H1 (cell line): ENCODE data around the gene DNM2. TPM values are rescaled to one million over a fixed set of nuclear protein-coding genes. Genes with fewer than 3 reads are reported as not detected.

Source experiments
- CTCF ChIA-PET: fragments of 300-600 bp; sonication (Branson Sonifier 250); formaldehyde crosslinking; loops from one replicate; lab custom pipeline; 2021; ENCODE audit not compliant: partially characterized antibody; lab: Charles Lee
- POLR2A ChIA-PET: fragments of 300-600 bp; sonication (Branson Sonifier 250); formaldehyde crosslinking; loops from one replicate; lab custom pipeline; 2021; ENCODE audit warnings: inconsistent platforms; ENCODE audit not compliant: partially characterized antibody; lab: Charles Lee
- DNase-seq, 2 experiments: peaks; one replicate each; pipeline versions ENCODE4 v3.0.0 to v3.0.0-alpha.2; 2010 to 2022; ENCODE audit warnings: low spot score in 2 of 2, low read depth in 1 of 2, mixed read lengths in 1 of 2
- FAIRE-seq: peaks from 2 replicates; lab custom pipeline; 2011; peaks lifted over from hg19 to GRCh38; lab: Jason Lieb, UNC
- H2AFZ ChIP-seq: 2 replicates; pipeline ENCODE4 v1.8.1; 2012; ENCODE audit warnings: low read length, inconsistent platforms
- H2AK5ac ChIP-seq: 2 replicates; pipeline ENCODE4 v1.6.1; 2013; ENCODE audit warnings: low read depth, low read length
- H2BK120ac ChIP-seq: replicated peaks from 2 replicates; pipeline ENCODE3; 2013; ENCODE audit warnings: low read depth, low read length, inconsistent platforms
- H2BK12ac ChIP-seq: 2 replicates; pipeline ENCODE4 v1.6.1; 2013; ENCODE audit warnings: low read depth, low read length
- H2BK15ac ChIP-seq: 2 replicates; pipeline ENCODE4 v1.6.1; 2013; ENCODE audit warnings: low read length
- H2BK20ac ChIP-seq: 2 replicates; pipeline ENCODE4 v1.6.1; 2013; ENCODE audit warnings: low read length
- H2BK5ac ChIP-seq: 2 replicates; pipeline ENCODE4 v1.6.1; 2013; ENCODE audit warnings: low read depth, low read length
- H3K14ac ChIP-seq: 2 replicates; pipeline ENCODE4 v1.6.1; 2013; ENCODE audit warnings: inconsistent platforms; ENCODE audit not compliant: insufficient read length
- H3K18ac ChIP-seq: 2 replicates; pipeline ENCODE4 v1.6.1; 2013; ENCODE audit warnings: low read length; ENCODE audit errors: extremely low read depth
- H3K23ac ChIP-seq: 2 replicates; pipeline ENCODE4 v1.6.1; 2013; ENCODE audit warnings: inconsistent platforms; ENCODE audit not compliant: insufficient read length
- H3K23me2 ChIP-seq: 2 replicates; pipeline ENCODE4 v1.6.1; 2013; ENCODE audit warnings: low read depth, low read length
- H3K27ac ChIP-seq: 2 replicates; pipeline ENCODE4 v1.6.1; 2011; ENCODE audit warnings: low read depth, low read length, inconsistent platforms
- H3K27me3 ChIP-seq, 4 experiments: replicated peaks in 1 of 4; 1 replicate in 1 of 4; 2 replicates in 3 of 4; pipeline versions ENCODE4 v1.6.1 to v1.8.1; 2011 to 2013; ENCODE audit warnings: low read length in 3 of 4, mild to moderate bottlenecking in 3 of 4, inconsistent platforms in 2 of 4, mixed read lengths in 2 of 4, moderate library complexity in 1 of 4; ENCODE audit not compliant: control insufficient read depth in 3 of 4, insufficient read depth in 3 of 4; ENCODE audit errors: extremely low read depth in 1 of 4
- H3K36me3 ChIP-seq, 4 experiments: 2 replicates each; pipeline versions ENCODE4 v1.6.1 to v1.8.1; 2011 to 2013; ENCODE audit warnings: mild to moderate bottlenecking in 4 of 4, low read length in 3 of 4, moderate library complexity in 2 of 4, control low read depth in 1 of 4, inconsistent platforms in 1 of 4; ENCODE audit not compliant: insufficient read depth in 4 of 4, control insufficient read depth in 2 of 4
- H3K4ac ChIP-seq: replicated peaks from 2 replicates; pipeline ENCODE3; 2013; ENCODE audit warnings: low read length, low read depth, mixed read lengths, inconsistent platforms; ENCODE audit not compliant: insufficient read length
- H3K4me1 ChIP-seq, 4 experiments: replicated peaks in 1 of 4; 1 replicate in 1 of 4; 2 replicates in 3 of 4; pipeline versions ENCODE4 v1.6.1 to v1.8.1; 2011 to 2013; ENCODE audit warnings: low read length in 3 of 4, inconsistent platforms in 2 of 4, mixed read lengths in 1 of 4; ENCODE audit not compliant: insufficient read depth in 4 of 4, control insufficient read depth in 3 of 4
- H3K4me2 ChIP-seq, 2 experiments: 2 replicates each; pipeline versions ENCODE4 v1.6.1 to v1.8.1; 2011 to 2013; ENCODE audit warnings: low read depth in 2 of 2, low read length in 2 of 2, control low read depth in 1 of 2, inconsistent platforms in 1 of 2, mild to moderate bottlenecking in 1 of 2; ENCODE audit not compliant: insufficient read depth in 1 of 2
- H3K4me3 ChIP-seq, 4 experiments: fragments of 200-600, 300-600 bp in 1 of 4; sonication (generic), shearing (Covaris generic), sonication (Bioruptor Twin) in 1 of 4; 2 replicates each; pipeline versions ENCODE4 v1.5.1 to v1.8.1; 2011 to 2016; ENCODE audit warnings: low read length in 4 of 4, low read depth in 3 of 4, control low read depth in 2 of 4, inconsistent platforms in 2 of 4, mild to moderate bottlenecking in 2 of 4, mixed read lengths in 1 of 4, moderate library complexity in 1 of 4; ENCODE audit not compliant: insufficient read depth in 2 of 4; ENCODE audit errors: extremely low read depth in 1 of 4
- H3K56ac ChIP-seq: replicated peaks from 2 replicates; pipeline ENCODE3; 2013; ENCODE audit warnings: low read depth, mild to moderate bottlenecking, mixed read lengths, low read length, inconsistent platforms; ENCODE audit not compliant: insufficient read length
- H3K79me1 ChIP-seq: 2 replicates; pipeline ENCODE4 v1.6.1; 2013; ENCODE audit warnings: low read depth, low read length, control low read depth
- H3K79me2 ChIP-seq, 2 experiments: 2 replicates each; pipeline versions ENCODE4 v1.6.1 to v1.8.1; 2012 to 2013; ENCODE audit warnings: low read length in 2 of 2, mild to moderate bottlenecking in 2 of 2, inconsistent platforms in 1 of 2; ENCODE audit not compliant: insufficient read depth in 2 of 2, control insufficient read depth in 1 of 2
- H3K9ac ChIP-seq, 4 experiments: replicated peaks in 1 of 4; 1 replicate in 1 of 4; 2 replicates in 3 of 4; pipeline versions ENCODE4 v1.6.1 to v1.8.1; 2011 to 2013; ENCODE audit warnings: low read depth in 3 of 4, low read length in 3 of 4, control low read depth in 2 of 4, mild to moderate bottlenecking in 2 of 4, moderate library complexity in 2 of 4, inconsistent platforms in 1 of 4; ENCODE audit errors: extremely low read depth in 1 of 4
- H3K9me3 ChIP-seq, 2 experiments: 2 replicates each; pipeline versions ENCODE4 v1.6.1 to v1.8.1; 2012 to 2013; ENCODE audit warnings: mild to moderate bottlenecking in 2 of 2, moderate library complexity in 2 of 2, control low read depth in 1 of 2, inconsistent platforms in 1 of 2, low read depth in 1 of 2, low read length in 1 of 2, mixed read lengths in 1 of 2; ENCODE audit not compliant: insufficient read depth in 2 of 2
- H4K20me1 ChIP-seq, 2 experiments: replicated peaks in 1 of 2; 2 replicates each; pipeline versions ENCODE3 to v1.8.1; 2011 to 2013; ENCODE audit warnings: inconsistent platforms in 2 of 2, low read length in 2 of 2, mild to moderate bottlenecking in 1 of 2; ENCODE audit not compliant: insufficient read depth in 2 of 2, control insufficient read depth in 1 of 2
- H4K5ac ChIP-seq: 2 replicates; pipeline ENCODE4 v1.6.1; 2013; ENCODE audit warnings: low read length, low read depth, mixed read lengths, inconsistent platforms; ENCODE audit not compliant: insufficient read length
- H4K8ac ChIP-seq: 2 replicates; pipeline ENCODE4 v1.8.0; 2013; ENCODE audit warnings: mild to moderate bottlenecking, moderate library complexity, low read length, inconsistent platforms; ENCODE audit not compliant: insufficient read depth; ENCODE audit errors: extremely low read depth
- H4K91ac ChIP-seq: replicated peaks from 2 replicates; pipeline ENCODE3; 2013; ENCODE audit warnings: low read length, mixed read lengths, inconsistent platforms; ENCODE audit not compliant: insufficient read length
- BCL11A ChIP-seq, 2 experiments: IDR thresholded peaks; one replicate each; pipeline ENCODE4 v1.6.1; 2011; ENCODE audit warnings: low read depth in 2 of 2, low read length in 2 of 2, mild to moderate bottlenecking in 2 of 2
- CBX5 ChIP-seq: fragments of 300-800, 300-1000 bp; sonication (generic); IDR thresholded peaks from 2 replicates; pipeline ENCODE4 v1.7.1; 2016; ENCODE audit warnings: antibody characterized with exemption, low read length, low read depth
- CHD1 ChIP-seq: IDR thresholded peaks from 2 replicates; pipeline ENCODE4 v1.6.1; 2012; ENCODE audit warnings: low read depth, low read length, improper control_type of control experiment
- CTCF ChIP-seq, 3 experiments: IDR thresholded peaks; 1 replicate in 2 of 3; 2 replicates in 1 of 3; pipeline versions ENCODE4 v1.5.1 to v1.6.1; 2011; ENCODE audit warnings: low read length in 3 of 3, mild to moderate bottlenecking in 3 of 3, inconsistent platforms in 2 of 3, low read depth in 1 of 3, moderate library complexity in 1 of 3; ENCODE audit not compliant: insufficient read depth in 1 of 3; ENCODE audit errors: control extremely low read depth in 1 of 3
- EZH2 ChIP-seq: fragments of 200-600 bp; sonication (generic); IDR thresholded peaks from 2 replicates; pipeline ENCODE4 v1.7.1; 2012; ENCODE audit warnings: low read depth, mild to moderate bottlenecking, moderate library complexity, low read length, inconsistent platforms; ENCODE audit not compliant: severe bottlenecking
- SIN3A ChIP-seq, 2 experiments: IDR thresholded peaks in 1 of 2; conservative IDR thresholded peaks in 1 of 2; 2 replicates each; pipeline ENCODE4 v1.6.1; 2011 to 2012; ENCODE audit warnings: low read length in 2 of 2, improper control_type of control experiment in 1 of 2, low read depth in 1 of 2, mild to moderate bottlenecking in 1 of 2
- SIX5 ChIP-seq: IDR thresholded peaks from 2 replicates; pipeline ENCODE4 v1.6.1; 2011; ENCODE audit warnings: mild to moderate bottlenecking, low read depth, low read length
- TBP ChIP-seq: IDR thresholded peaks from 2 replicates; pipeline ENCODE4 v1.6.1; 2011; ENCODE audit warnings: low read depth, low read length, improper control_type of control experiment
- TEAD4 ChIP-seq: IDR thresholded peaks from 2 replicates; pipeline ENCODE4 v1.6.1; 2012; ENCODE audit warnings: low read depth, low read length, inconsistent platforms, mixed read lengths
- USF2 ChIP-seq: IDR thresholded peaks from 2 replicates; pipeline ENCODE4 v1.6.1; 2011; ENCODE audit warnings: low read length, improper control_type of control experiment
- WGBS, 2 experiments: shearing (Covaris generic) in 1 of 2; methylation state at CpG; one replicate each; pipeline versions ENCODE4 v1.1.6 to v1.1.7; 2013 to 2015; ENCODE audit warnings: low lambda C conversion rate in 2 of 2, mixed read lengths in 2 of 2, inconsistent platforms in 1 of 2, low coverage in 1 of 2, missing lambda C conversion rate in 1 of 2; ENCODE audit not compliant: insufficient replicate concordance in 2 of 2, insufficient coverage in 1 of 2, insufficient read length in 1 of 2; ENCODE audit errors: extremely low coverage in 1 of 2, missing lambda C conversion rate in 1 of 2; 5-methylcytosine and 5-hydroxymethylcytosine counted together
- polyA plus RNA-seq, 7 experiments: library from polyadenylated mRNA; depleted of rRNA in 3 of 7; stranded (reverse) in 5 of 7; unstranded in 2 of 7; fragments of >200 nt in 5 of 7; fragments of 200-250 nt in 2 of 7; gene quantifications; 1 replicate in 5 of 7; 2 replicates in 1 of 7; 4 replicates in 1 of 7; pipeline versions ENCODE4 v1.2.1 to v1.2.3, GENCODE V29; 2011 to 2013; ENCODE audit warnings: missing spikeins in 2 of 7, mixed read lengths in 2 of 7
- total RNA-seq: library from RNA; stranded (reverse); fragmentation: NEBNext Ultra II Directional; extraction: Animal tissue kit (Norgen Biotek cat#: 25700); gene quantifications from 2 replicates; pipeline ENCODE4 v1.2.1, GENCODE V29; 2021

DNM2 gene
- total and polyA plus RNA-seq, 2 of the 8 experiments (the other 6 are each of a cell fraction or from before 2014, with no cell fraction given), result 61.9 to 120 TPM

GRCh38 chr19:10758978-10759377 is 41.1 kb downstream of the DNM2 start:
- Histone ChIP-seq H4K5ac (no peak overlapping the region), H3K79me2 (peaks cover 0 to 32% of the 10 kb centered on the region in 2 experiments; a peak in 1 of 4 replicates), H2BK20ac (no peak overlapping the region), H3K23ac (no peak overlapping the region), H4K20me1 (peaks cover 8 to 15% of the 10 kb centered on the region in 2 experiments), H2BK5ac (no peak overlapping the region), H3K23me2 (no peaks in the 10 kb centered on the region; the same call in 1 of the 2 replicates), H3K14ac (no peak overlapping the region), H3K4me2 (no peak overlapping the region), H3K27ac (no peak overlapping the region), H2AFZ (no peak overlapping the region), H3K36me3 (peaks cover 0 to 12% (median 1%) of the 10 kb centered on the region in 4 experiments; a peak in 2 of 8 replicates), H3K27me3 (no peaks in the 10 kb centered on the region), H2AK5ac (no peak overlapping the region), H3K4ac (no peak overlapping the region), H2BK15ac (no peak overlapping the region), H3K4me3 (no peak overlapping the region), H4K91ac (no peak overlapping the region), H2BK120ac (no peak overlapping the region), H3K4me1 (peaks cover 3 to 13% (median 6%) of the 10 kb centered on the region in 4 experiments; a peak in 5 of 7 replicates), H2BK12ac (no peak overlapping the region), H3K9me3 (no peaks in the 10 kb centered on the region), H3K9ac (no peak overlapping the region), H3K56ac (no peak overlapping the region), H3K18ac (no peak overlapping the region), H4K8ac (no peak overlapping the region), H3K79me1 (peaks cover 16% of the 10 kb centered on the region)
- 94% methylated on average over 5 of the region's 5 CpGs; no CpG with 5 or more reads in 1 of the 2 experiments for WGBS, 2 experiments
- DNase-seq, result no peak
- ChIA-PET POLR2A (interaction anchor here (0.7 kb wide), 1 partner anchor 10 kb away, joined by 3 read pairs; no protein-coding TSS in a partner anchor), CTCF (interaction anchor here (0.6 to 1.8 kb wide), 6 partner anchors 11 to 659 kb away, joined by 3 to 8 read pairs (median 3); no protein-coding TSS in a partner anchor)
- FAIRE-seq, result no peak
- TF ChIP-seq USF2, result no peak
- no peak for TF ChIP-seq SIN3A (conservative IDR thresholded peaks at IDR 0.05 in 1 of 2, IDR thresholded peaks at IDR 0.05 in 1 of 2; ENCODE audit: low read depth in 1 of 2, low read length in 2 of 2)
- TF ChIP-seq TBP, result no peak
- TF ChIP-seq CTCF (IDR thresholded peaks at IDR 0.05; ENCODE audit: control extremely low read depth in 1 of 3, insufficient read depth in 1 of 3, low read depth in 1 of 3, low read length in 3 of 3), result no peak
- TF ChIP-seq BCL11A (IDR thresholded peaks at IDR 0.05; ENCODE audit: low read depth in 2 of 2, low read length in 2 of 2), result no peak
- no peak for TF ChIP-seq CBX5
- TF ChIP-seq EZH2, result no peak
- TF ChIP-seq CHD1, result no peak
- no peak for TF ChIP-seq SIX5
- TF ChIP-seq TEAD4, result no peak
